Parathyroid adenoma (tissue), 2 donors: Measurements from ENCODE around the gene FGF19.

ENCODE experiments used
- H2AFZ ChIP-seq: fragments of 300-600 bp; sonication (generic); one replicate; pipeline ENCODE4 v1.7.0; 2017; ENCODE audit warnings: antibody characterized with exemption, mild to moderate bottlenecking
- H3K27ac ChIP-seq: fragments of 300-600 bp; sonication (generic); one replicate; pipeline ENCODE4 v1.7.0; 2017
- H3K27me3 ChIP-seq: fragments of 300-600 bp; sonication (generic); one replicate; pipeline ENCODE4 v1.7.0; 2017; ENCODE audit warnings: low read length; ENCODE audit not compliant: control insufficient read depth, insufficient read depth
- H3K36me3 ChIP-seq: fragments of 300-600 bp; sonication (generic); one replicate; pipeline ENCODE4 v1.7.0; 2017; ENCODE audit warnings: low read length; ENCODE audit not compliant: control insufficient read depth, insufficient read depth
- H3K4me1 ChIP-seq: fragments of 300-600 bp; sonication (generic); one replicate; pipeline ENCODE4 v1.7.0; 2017; ENCODE audit warnings: control low read depth
- H3K4me2 ChIP-seq: fragments of 300-600 bp; sonication (generic); one replicate; pipeline ENCODE4 v1.7.0; 2017; ENCODE audit warnings: low read length
- H3K4me3 ChIP-seq: fragments of 300-600 bp; sonication (generic); one replicate; pipeline ENCODE4 v1.7.0; 2017; ENCODE audit warnings: low read depth, low read length
- H3K79me2 ChIP-seq: fragments of 300-600 bp; sonication (generic); one replicate; pipeline ENCODE4 v1.7.0; 2017; ENCODE audit warnings: control low read depth
- H3K9ac ChIP-seq: fragments of 300-600 bp; sonication (generic); one replicate; pipeline ENCODE4 v1.7.0; 2017; ENCODE audit warnings: mild to moderate bottlenecking
- H3K9me3 ChIP-seq: fragments of 300-600 bp; sonication (generic); one replicate; pipeline ENCODE4 v1.7.0; 2017; ENCODE audit warnings: low read length; ENCODE audit not compliant: control insufficient read depth
- TF ChIP-seq, protein P1 (sequence below): fragments of 300-600 bp; sonication (generic); IDR thresholded peaks from one replicate; pipeline ENCODE4 v1.7.0; 2017; ENCODE audit warnings: antibody characterized with exemption, mild to moderate bottlenecking
- donor health status: primary hyperparathyroidism.

FGF19 gene

DNA sequence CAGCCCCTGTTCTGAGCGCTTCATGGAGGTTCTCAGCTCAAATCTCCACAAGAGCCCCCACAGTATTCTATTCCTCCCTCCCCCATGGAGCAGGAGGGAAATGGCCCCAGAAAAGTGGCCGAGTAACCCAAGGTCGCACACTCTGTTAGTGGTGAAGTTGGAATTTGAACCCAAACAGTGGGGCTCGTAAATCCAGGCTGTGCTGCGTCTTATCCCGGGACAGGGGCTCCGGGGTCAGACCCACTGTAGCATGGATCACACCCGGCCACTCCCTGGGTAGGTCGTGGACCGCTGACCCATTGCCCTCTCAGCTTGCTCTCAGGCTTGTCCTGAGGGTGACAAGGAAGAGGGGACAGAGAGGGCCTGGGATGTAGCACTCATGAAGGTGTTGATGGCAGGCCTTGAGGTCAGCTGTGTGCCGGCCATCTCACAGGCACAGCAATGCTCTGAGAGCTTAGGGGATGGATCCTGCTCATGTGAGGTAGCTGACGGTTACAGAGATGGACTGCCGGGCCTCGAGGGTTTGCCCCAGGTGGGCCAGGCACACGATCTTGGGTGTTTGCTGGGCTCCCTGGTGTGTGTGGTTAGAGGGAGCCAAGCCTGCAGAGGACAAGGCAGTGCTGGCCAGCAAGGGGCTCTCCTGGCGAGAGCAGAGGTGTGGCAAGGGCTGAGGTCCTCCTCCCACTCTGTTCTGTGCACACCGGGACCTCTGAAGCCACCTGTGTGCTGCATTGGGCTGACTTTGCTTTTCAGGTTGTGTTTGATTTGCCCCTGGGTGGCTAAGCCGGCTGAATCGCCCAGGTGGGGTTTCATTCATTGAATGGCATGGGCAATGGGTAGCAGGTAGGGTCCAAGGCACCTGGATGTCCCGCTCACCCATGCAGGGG lies 2.3 kb upstream of the FGF19 start:
- TF ChIP-seq, protein P1, sequence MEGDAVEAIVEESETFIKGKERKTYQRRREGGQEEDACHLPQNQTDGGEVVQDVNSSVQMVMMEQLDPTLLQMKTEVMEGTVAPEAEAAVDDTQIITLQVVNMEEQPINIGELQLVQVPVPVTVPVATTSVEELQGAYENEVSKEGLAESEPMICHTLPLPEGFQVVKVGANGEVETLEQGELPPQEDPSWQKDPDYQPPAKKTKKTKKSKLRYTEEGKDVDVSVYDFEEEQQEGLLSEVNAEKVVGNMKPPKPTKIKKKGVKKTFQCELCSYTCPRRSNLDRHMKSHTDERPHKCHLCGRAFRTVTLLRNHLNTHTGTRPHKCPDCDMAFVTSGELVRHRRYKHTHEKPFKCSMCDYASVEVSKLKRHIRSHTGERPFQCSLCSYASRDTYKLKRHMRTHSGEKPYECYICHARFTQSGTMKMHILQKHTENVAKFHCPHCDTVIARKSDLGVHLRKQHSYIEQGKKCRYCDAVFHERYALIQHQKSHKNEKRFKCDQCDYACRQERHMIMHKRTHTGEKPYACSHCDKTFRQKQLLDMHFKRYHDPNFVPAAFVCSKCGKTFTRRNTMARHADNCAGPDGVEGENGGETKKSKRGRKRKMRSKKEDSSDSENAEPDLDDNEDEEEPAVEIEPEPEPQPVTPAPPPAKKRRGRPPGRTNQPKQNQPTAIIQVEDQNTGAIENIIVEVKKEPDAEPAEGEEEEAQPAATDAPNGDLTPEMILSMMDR = no peak
- no peak overlapping the region for H3K9ac ChIP-seq
- H3K36me3 ChIP-seq = no peaks in the 10 kb centered on the region
- H3K27me3 ChIP-seq = no peaks in the 10 kb centered on the region
- no peak overlapping the region for H3K27ac ChIP-seq
- H3K4me3 ChIP-seq = no peak overlapping the region
- no peaks in the 10 kb centered on the region for H3K9me3 ChIP-seq
- peaks cover 1% of the 10 kb centered on the region for H3K4me1 ChIP-seq
- H2AFZ ChIP-seq = no peak overlapping the region
- no peaks in the 10 kb centered on the region for H3K79me2 ChIP-seq
- no peak overlapping the region for H3K4me2 ChIP-seq

DNA sequence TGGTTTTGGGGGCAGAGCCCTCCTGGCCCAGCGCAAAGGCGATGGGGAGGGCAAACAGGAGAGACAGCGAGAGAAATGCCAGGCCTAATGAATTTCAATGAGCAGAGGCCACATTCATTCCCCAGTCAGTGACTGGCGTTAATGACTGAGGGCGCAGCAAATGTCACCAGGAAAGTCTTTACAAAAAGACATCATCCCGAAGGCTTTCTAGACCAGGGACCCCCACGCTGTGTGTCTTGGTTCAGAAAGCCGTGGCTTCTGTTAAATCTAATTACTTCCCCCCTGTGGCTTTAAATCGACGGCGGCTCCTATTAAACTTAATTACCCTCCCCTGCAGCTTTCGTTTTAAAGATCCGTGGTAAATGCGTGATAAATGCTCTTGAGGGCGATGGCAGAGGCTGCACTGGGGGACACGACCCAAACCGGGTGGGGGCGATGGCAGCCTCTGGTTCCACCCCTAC lies 1.6 kb upstream of the FGF19 start:
- H3K4me2 ChIP-seq = no peak overlapping the region
- H3K9ac ChIP-seq = no peak overlapping the region
- no peaks in the 10 kb centered on the region for H3K9me3 ChIP-seq
- TF ChIP-seq, protein P1 = no peak
- no peak overlapping the region for H3K27ac ChIP-seq
- no peaks in the 10 kb centered on the region for H3K36me3 ChIP-seq
- H3K4me3 ChIP-seq = no peak overlapping the region
- H3K79me2 ChIP-seq = no peaks in the 10 kb centered on the region
- peaks cover 5% of the 10 kb centered on the region for H3K4me1 ChIP-seq
- H2AFZ ChIP-seq = no peak overlapping the region
- H3K27me3 ChIP-seq = no peaks in the 10 kb centered on the region

DNA sequence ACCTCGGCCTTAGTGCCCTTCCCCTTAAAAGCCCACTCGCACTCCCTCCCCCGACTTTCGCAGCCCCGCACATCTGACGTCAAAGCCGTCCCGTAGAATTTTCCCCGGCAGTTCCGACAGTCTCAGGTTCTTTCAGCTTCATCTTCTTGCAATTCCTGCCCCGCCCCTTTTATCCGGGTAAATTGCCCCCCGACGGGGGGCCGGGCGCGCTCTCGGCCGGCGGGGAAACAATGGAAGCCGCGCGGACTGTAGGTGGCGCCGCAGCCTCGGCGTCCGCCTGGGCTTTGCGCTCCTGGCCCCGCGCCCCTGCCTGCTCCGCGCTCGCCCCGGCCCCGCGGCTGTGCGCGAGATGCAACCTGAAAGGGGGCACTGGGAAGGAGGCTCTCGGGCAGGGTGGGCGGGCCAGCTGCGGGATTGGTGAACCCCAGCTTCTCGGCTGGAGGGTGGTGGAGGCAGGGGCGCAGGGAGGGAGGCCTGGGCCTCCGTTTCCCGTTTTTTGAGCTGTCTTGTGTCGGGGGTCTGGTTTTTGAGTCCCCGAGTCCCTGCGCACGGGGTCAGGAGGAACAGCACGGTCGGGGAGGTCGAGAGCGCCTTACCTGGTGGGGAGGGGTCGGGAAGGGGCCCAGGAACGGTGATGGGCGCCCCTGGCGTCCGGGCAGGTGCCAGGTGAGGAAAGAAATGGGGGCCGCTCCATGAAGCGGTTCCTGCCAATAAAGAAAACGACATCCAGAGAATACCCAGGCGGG lies 859 bp upstream of the FGF19 start:
- Histone ChIP-seq H3K4me1 (peaks cover 7% of the 10 kb centered on the region), H3K4me3 (no peak overlapping the region), H3K9ac (no peak overlapping the region), H3K36me3 (no peaks in the 10 kb centered on the region), H3K27me3 (no peaks in the 10 kb centered on the region), H3K4me2 (peak overlapping the region; percentile 53), H3K79me2 (no peaks in the 10 kb centered on the region), H3K9me3 (no peaks in the 10 kb centered on the region), H3K27ac (no peak overlapping the region), H2AFZ (peak overlapping the region; percentile 69)
- TF ChIP-seq, protein P1 = peak; percentile 39

DNA sequence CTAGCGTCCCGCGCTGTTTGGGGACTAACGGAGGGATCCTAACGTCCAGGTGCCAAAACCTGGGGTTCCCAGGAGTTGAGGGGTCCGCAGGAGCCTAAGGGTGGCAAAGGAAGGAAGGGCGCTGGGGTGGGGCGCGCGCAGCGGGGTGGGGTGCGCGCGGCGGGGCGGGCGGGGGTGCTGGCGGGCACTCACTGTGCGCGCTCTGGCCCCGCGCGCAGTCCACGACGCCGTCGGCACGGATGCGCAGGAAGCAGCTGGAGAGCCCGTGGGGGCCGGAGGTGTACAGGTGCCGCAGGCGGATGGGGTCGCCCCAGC lies 412 bp downstream of the FGF19 start:
- Histone ChIP-seq H3K4me3 (no peak overlapping the region), H3K27me3 (no peaks in the 10 kb centered on the region)

More for the DNA sequence above, 412 bp downstream of the FGF19 start:
- Histone ChIP-seq H3K36me3 (no peaks in the 10 kb centered on the region), H3K4me2 (no peak overlapping the region), H3K79me2 (no peaks in the 10 kb centered on the region), H3K27ac (no peak overlapping the region), H2AFZ (peak overlapping the region; percentile 69), H3K4me1 (peaks cover 14% of the 10 kb centered on the region), H3K9ac (no peak overlapping the region), H3K9me3 (no peaks in the 10 kb centered on the region)
- TF ChIP-seq, protein P1 = no peak
